ENCODE data around the gene NPPC.
"Not testable (repeated sequence)": the region's sequence is repeated elsewhere in the genome, so short reads cannot be mapped to it uniquely, and the experiment has no call there.

The NPPC gene

DNA sequence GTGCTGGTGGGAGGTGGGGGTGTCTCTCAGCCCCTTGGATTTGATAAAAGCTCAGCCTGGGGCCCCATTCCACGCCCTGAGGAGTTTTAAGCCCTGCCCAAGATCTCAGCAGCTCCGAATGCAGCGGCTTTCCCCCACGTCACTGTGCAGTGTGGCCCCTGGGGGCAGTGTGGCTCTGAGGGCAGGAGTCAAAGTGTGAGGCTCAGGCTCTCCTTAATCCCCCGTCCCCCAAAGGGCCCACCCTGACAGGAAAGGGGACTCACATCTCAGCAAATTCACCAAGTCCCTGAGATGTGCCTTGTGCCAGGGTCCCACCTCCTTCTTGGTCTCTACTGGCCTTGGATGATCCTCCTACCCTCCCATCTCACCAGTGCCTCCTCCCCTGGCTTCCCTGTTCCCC is 25.2 kb downstream of the NPPC start:
- H3K9me3 Mint-ChIP-seq, result no peaks in the 10 kb centered on the region
- no peak overlapping the region for H3K4me3 Mint-ChIP-seq
- H3K4me1 Mint-ChIP-seq, result no peaks in the 10 kb centered on the region
- DNase-seq (ENCODE audit: low spot score in 2 of 2) (no peak), ATAC-seq (ENCODE audit: low read depth) (no peak)
- no peaks in the 10 kb centered on the region for H3K36me3 Mint-ChIP-seq
- H3K27ac Mint-ChIP-seq, result no peak overlapping the region
- peaks cover 4% of the 10 kb centered on the region for H3K27me3 Mint-ChIP-seq

DNA sequence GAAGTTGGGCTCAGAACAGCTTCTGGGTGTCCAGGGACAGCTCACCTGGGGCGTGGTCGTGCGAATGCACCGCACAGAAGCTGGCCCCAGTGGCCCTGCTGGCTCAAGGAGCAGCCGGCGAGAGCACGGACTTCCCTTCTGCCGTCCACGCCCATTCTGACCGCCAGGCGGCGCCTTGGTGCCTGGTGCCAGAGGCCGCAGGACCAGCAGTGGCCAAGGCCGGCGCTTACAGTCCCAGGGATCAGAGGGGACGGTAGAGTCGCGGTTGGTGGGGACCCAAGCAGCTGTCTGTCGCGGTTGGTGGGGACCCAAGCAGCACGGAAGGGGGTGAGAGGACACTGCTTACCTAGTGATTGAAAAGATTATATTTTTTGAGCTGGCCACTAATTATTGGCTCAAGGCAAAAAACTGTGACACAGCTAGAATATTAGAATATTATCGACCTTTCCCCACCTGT is 25.7 kb downstream of the NPPC start:
- no peaks in the 10 kb centered on the region for H3K36me3 Mint-ChIP-seq
- peak; percentile 64 for ATAC-seq (ENCODE audit: low read depth)

DNA sequence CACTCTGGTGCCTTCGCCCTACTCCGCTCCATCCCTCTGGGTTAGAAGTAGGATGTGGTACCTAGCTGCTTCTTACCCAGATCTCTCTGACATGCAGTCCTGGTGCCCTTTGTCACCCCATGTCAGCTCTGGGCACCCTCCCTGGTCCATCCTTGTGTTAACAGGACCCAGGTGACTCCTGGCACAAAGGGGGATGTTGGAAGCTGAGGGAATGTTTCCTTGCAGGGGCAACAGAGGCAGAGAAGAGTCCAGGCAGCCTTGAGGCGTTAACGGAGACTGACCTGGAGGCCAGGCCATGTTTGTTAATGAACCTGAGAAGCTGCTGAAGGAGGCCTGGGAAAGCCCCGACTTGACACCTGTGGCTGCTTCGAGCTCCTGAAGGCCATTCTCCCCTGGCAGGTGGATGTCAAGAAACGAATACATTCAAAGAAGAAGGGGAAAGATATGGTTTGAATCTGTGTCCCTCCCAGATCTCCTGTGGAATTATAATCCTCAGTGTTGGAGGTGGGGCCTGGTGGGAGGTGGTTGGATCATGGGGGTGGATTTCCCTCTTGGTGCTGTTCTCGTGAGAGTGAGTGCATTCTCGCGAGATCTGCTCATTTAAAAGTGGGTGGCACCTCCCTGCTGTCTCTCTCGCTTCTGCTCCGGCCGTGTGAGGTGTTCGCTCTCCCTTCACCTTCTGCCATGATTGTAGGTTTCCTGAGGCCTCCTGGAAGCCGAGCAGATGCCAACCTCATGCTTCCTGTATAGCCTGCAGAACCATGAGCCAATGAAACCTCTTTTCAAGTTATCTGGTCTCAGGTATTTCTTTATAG is 31.4 kb downstream of the NPPC start:
- no peaks in the 10 kb centered on the region for H3K27me3 Mint-ChIP-seq
- H3K4me1 Mint-ChIP-seq, result peaks cover 2% of the 10 kb centered on the region
- H3K36me3 Mint-ChIP-seq, result no peaks in the 10 kb centered on the region
- DNase-seq (ENCODE audit: low spot score in 2 of 2) (no peak), ATAC-seq (ENCODE audit: low read depth) (no peak)
- H3K4me3 Mint-ChIP-seq, result no peak overlapping the region
- H3K27ac Mint-ChIP-seq, result no peak overlapping the region
- no peaks in the 10 kb centered on the region for H3K9me3 Mint-ChIP-seq

More for the DNA sequence above, 25.7 kb downstream of the NPPC start:
- Mint-ChIP-seq H3K27me3 (peaks cover 4% of the 10 kb centered on the region), H3K27ac (no peak overlapping the region), H3K9me3 (no peaks in the 10 kb centered on the region), H3K4me1 (no peaks in the 10 kb centered on the region), H3K4me3 (no peak overlapping the region)
- DNase-seq (ENCODE audit: low spot score in 2 of 2), result peak; percentile 47 to 62

DNA sequence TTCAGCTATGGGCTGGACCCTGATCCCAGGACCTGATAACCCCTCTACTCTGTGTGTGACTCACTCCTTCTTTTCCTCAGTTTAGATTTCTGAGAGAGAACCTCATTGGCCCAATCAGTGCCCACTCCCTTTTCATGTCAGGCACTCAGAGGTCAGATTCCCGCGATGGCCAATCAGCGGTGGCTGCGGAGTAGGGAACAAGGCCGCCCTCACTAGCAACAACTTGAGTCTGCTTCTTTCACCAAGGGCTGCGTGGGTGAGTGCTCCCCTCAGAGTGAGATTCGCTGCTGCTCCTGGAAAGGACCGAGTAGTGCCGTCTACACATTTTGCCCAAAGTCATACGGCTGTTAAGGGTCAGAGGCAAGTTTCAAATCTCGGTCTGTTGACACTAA is 34.7 kb downstream of the NPPC start:
- H3K27ac Mint-ChIP-seq, result no peak overlapping the region
- no peak for ATAC-seq (ENCODE audit: low read depth)
- H3K9me3 Mint-ChIP-seq, result no peaks in the 10 kb centered on the region
- no peaks in the 10 kb centered on the region for H3K36me3 Mint-ChIP-seq
- no peak overlapping the region for H3K4me3 Mint-ChIP-seq
- H3K4me1 Mint-ChIP-seq, result peaks cover 2% of the 10 kb centered on the region
- H3K27me3 Mint-ChIP-seq, result peaks cover 5% of the 10 kb centered on the region
- DNase-seq (ENCODE audit: low spot score in 2 of 2), result no peak

DNA sequence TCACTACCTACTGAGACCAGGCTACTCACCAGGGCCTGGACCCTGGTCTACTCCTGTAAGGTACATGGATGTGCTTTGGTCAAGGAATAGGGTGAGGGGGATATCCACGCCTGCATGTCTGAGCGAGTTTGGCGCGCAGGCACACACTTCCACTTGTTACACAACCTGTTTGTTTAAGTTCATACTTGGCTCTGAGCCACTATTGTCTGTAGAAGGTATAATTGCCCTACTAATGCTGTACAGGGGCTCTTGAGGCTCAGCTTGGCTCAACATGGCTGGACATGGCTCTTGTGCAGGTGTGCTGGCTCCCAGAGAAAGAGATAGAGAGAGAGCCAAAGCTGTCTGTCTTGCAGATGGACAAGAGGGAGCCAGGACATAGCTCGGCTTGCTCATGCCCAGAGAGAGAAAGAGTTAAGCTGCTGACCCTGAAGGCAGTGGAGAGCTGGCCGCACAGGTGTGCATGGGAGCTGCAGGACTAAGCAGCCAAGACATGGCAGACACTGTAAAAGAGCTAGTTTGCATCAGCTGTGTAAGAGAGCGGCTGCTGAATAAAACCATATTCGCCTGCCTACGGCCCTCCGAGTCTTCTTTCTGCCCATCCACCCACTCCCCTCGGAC is 35.2 kb downstream of the NPPC start:
- no peak for DNase-seq (ENCODE audit: low spot score in 2 of 2)

DNA sequence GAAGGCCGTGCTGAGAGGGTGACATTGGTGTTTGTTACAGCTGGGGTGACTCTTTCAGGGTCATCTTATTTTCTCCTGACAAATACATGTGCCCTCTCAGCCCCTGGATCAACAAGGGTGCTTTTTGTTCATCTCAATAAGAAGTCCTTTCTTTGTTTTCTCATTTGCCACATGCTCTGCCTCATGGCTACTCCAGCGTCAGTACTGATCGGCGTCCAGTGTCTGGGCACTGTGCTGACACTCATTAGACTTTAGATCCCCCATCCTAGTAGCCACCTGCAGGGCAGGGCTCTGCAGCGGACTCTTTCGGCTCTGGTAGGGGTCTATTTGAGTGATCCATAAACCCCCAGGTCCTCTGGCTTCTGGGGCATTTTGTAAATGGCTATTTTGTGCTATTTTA is 38.4 kb downstream of the NPPC start:
- no peaks in the 10 kb centered on the region for H3K9me3 Mint-ChIP-seq
- H3K4me1 Mint-ChIP-seq, result no peaks in the 10 kb centered on the region
- H3K36me3 Mint-ChIP-seq, result no peaks in the 10 kb centered on the region
- no peak overlapping the region for H3K4me3 Mint-ChIP-seq
- H3K27me3 Mint-ChIP-seq, result peaks cover 17% of the 10 kb centered on the region
- ATAC-seq (ENCODE audit: low read depth) (no peak), DNase-seq (ENCODE audit: low spot score in 2 of 2) (no peak)
- no peak overlapping the region for H3K27ac Mint-ChIP-seq

More for the DNA sequence above, 35.2 kb downstream of the NPPC start:
- Mint-ChIP-seq H3K27ac (no peak overlapping the region), H3K4me1 (peaks cover 2% of the 10 kb centered on the region), H3K27me3 (peaks cover 8% of the 10 kb centered on the region), H3K9me3 (no peaks in the 10 kb centered on the region), H3K36me3 (no peaks in the 10 kb centered on the region), H3K4me3 (no peak overlapping the region)
- no peak for ATAC-seq (ENCODE audit: low read depth)

DNA sequence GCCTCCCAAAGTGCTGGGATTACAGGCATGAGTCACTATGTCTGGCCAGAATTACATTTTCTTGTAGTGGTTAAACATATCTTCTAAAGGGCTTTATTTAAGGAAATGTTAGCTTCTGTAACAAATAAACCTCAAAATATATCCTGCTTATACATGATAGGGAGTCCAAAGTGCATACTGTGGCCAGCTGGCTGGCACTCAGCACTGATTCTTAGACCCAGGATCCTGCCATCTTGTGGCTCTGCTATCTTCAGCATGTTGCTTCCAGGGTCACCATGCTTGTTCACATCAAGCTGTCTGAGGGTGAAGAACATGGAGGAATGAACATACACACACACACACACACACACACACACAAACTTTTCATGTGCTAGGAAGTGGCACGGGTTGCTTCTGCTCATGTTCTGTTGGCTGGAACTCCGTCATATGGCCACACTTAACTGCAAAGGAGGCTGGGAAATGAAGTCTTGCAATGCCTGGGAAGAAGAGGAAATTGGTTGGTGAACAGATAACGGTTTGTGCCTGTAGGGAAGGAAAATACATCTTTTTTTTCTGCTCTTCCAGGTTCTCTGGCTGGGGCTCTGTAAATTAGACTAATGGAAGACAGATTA is 40.0 kb downstream of the NPPC start:
- Mint-ChIP-seq H3K36me3 (no peaks in the 10 kb centered on the region), H3K27ac (no peak overlapping the region)

DNA sequence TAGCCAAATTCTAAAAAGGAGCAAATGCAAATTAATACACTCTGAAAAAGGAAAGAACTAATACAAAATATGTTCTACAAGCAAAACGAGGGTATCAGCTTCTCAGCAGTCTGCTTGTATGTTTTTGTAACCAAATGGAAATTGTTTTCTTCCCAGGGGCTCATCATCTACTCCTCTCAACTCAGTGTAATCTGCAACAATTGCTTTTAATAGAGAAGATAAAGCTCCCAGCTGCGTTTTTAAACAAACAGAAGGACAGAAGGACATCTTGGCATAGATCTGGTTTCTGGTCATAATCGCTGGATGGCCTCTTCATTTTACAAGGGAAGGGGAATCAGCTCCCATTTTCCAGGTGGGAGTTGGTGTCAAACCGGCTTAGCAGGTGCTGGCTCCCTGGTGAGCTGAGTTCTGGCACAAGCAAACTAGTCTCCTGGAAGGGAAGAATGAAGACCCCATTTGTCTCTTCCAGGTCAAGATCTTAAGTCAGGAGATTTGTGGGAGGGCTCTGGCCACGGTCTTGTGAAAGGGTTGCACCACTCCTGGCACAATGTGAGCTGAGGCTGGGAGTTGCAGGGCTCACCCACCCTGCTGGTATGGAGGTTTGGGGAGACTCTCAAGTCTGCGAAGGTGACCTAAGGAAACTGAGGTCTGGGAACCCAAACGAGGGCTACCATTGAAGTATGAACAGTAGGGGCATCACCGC is 41.6 kb downstream of the NPPC start:
- H3K4me3 Mint-ChIP-seq, result no peak overlapping the region
- no peak overlapping the region for H3K27ac Mint-ChIP-seq
- ATAC-seq (ENCODE audit: low read depth), result no peak
- H3K4me1 Mint-ChIP-seq, result no peaks in the 10 kb centered on the region
- DNase-seq (ENCODE audit: low spot score in 2 of 2), result no peak
- H3K36me3 Mint-ChIP-seq, result no peaks in the 10 kb centered on the region
- no peaks in the 10 kb centered on the region for H3K9me3 Mint-ChIP-seq
- peaks cover 21% of the 10 kb centered on the region for H3K27me3 Mint-ChIP-seq

More for the DNA sequence above, 40.0 kb downstream of the NPPC start:
- Mint-ChIP-seq H3K27me3 (peaks cover 21% of the 10 kb centered on the region), H3K9me3 (no peaks in the 10 kb centered on the region), H3K4me1 (no peaks in the 10 kb centered on the region), H3K4me3 (no peak overlapping the region)
- no peak for DNase-seq (ENCODE audit: low spot score in 2 of 2)
- ATAC-seq (ENCODE audit: low read depth), result no peak

DNA sequence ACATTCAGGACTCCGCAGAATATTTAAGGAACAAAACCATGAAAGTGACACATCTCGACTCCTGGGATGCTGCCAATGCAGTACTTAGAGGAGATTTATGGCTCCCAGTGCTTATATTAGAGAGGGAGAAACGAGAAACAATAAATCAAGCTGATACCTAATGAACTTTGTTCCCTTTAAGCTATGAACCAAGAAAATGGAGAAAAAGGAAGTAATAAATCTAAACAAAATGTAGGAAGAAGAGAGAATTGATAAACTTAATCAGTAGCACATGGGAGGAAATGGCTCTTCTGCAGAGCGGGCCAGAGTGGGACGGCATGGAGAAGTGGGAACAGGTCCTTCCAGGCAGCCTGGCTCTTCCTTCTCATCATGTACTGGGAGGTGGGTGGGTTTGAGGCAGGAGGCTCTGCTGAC is 42.7 kb downstream of the NPPC start:
- Mint-ChIP-seq H3K4me1 (no peaks in the 10 kb centered on the region), H3K9me3 (no peaks in the 10 kb centered on the region), H3K27ac (no peak overlapping the region), H3K4me3 (no peak overlapping the region), H3K36me3 (no peaks in the 10 kb centered on the region), H3K27me3 (peaks cover 23% of the 10 kb centered on the region)
- ATAC-seq (ENCODE audit: low read depth) (no peak), DNase-seq (ENCODE audit: low spot score in 2 of 2) (no peak)

DNA sequence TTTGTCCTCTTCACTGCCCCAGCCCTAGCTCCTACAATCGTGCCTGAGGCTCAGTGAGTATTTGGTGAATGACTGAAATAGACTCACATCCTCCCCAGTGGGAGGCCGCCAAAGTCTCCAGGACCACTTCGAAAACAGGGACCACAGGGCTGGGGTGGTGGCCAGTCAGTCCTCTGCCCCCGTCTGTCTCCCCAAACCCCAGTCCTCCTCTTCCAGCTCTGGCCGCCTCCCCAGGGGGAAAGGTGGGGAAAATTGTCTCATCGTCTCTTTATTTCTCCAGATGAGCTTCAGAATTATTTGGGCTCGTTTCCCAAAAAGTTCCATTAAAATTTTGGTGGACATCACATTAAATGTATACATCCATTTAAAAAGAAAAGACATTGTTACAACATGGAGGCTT is 43.5 kb downstream of the NPPC start:
- peaks cover 20% of the 10 kb centered on the region for H3K27me3 Mint-ChIP-seq
- no peak for ATAC-seq (ENCODE audit: low read depth)

DNA sequence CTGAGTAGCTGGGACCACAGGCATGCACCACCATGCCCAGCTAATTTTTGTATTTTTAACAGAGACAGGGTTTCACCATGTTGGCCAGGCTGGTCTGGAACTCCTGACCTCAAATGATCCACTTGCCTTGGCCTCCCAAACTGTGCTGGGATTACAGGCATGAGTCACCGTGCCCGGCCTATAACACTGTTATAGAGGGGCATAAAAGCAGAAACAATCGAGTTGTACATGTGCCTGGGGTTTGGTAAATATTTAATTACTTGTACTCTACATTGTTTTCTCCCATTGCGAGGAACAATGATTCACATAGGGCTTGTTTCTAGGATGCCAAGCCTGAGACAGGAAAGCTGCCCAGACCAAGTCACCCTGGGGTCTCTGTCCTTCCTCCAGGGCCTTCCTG is 45.8 kb downstream of the NPPC start:
- not testable (repeated sequence) for H3K4me3 Mint-ChIP-seq; H3K27ac Mint-ChIP-seq; H3K36me3 Mint-ChIP-seq; H3K9me3 Mint-ChIP-seq; H3K4me1 Mint-ChIP-seq; ATAC-seq (ENCODE audit: low read depth); DNase-seq (ENCODE audit: low spot score in 2 of 2)
- peaks cover 15% of the 10 kb centered on the region for H3K27me3 Mint-ChIP-seq

More for the DNA sequence above, 43.5 kb downstream of the NPPC start:
- Mint-ChIP-seq H3K4me3 (no peak overlapping the region), H3K27ac (no peak overlapping the region), H3K36me3 (no peaks in the 10 kb centered on the region), H3K9me3 (no peaks in the 10 kb centered on the region), H3K4me1 (no peaks in the 10 kb centered on the region)
- DNase-seq (ENCODE audit: low spot score in 2 of 2), result no peak

DNA sequence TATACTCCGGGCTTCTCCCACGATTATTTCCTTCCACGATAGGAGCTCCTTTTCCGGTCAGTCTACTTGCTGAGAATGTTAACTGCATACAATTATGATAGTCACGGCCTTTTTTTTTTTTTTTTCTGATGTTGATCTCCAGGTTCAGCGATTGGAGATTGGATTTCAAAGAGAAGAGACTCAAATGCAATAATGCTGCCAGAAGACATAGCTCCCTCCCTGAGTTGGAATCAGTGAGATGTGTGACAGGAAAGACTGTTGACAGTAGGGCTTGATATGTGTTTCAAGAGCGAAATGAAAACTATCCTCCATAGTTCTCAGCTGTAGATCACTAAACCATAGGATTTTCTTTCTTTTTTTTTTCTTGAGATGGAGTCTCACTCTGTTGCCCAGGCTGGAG is 47.0 kb downstream of the NPPC start:
- no peak for DNase-seq (ENCODE audit: low spot score in 2 of 2)

DNA sequence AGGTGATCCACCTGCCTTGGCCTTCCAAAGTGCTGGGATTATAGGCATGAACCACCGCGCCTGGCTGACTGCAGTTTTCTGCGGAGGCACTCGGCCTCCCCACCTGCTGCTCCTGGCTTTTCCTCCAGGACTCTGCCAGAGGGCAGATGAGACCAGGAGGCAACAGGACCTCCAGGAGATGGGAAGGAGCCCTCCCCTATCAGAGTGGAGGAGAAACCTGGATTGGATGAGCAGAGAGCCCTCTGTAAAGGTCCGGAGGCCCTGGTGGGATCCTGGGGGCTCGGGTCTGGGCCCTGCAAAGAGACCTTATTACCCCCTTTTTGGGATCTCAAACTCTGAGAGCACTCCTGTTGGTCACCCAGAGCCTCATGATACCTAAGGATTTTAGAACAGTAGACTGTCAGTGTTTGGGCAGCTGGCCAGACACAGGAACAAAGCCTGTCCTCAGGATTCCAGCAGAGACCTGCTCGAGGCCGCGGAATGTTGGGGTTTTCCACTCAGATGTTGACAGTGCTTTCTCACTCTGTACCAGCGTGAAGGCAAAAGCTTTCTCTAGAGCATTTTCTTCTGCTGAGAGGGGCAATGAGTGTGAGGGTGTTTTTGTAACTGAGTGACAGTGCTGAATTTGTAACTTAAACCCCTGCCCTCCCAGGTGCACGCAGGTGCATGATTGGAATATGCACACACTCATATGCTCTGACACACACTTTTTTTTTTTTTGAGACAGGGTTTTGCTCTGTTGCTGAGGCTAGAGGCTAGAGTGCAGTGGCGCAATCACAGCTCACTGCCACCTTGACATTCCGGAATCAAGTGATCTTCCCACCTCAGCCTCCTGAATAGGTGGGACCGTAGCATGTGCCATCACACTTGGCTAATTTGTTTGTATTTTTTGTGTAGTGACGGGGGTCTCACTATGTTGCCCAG is 48.4 kb downstream of the NPPC start:
- no peaks in the 10 kb centered on the region for H3K4me1 Mint-ChIP-seq
- ATAC-seq (ENCODE audit: low read depth), result no peak
- H3K9me3 Mint-ChIP-seq, result no peaks in the 10 kb centered on the region
- H3K27ac Mint-ChIP-seq, result no peak overlapping the region
- peaks cover 10% of the 10 kb centered on the region for H3K27me3 Mint-ChIP-seq
- DNase-seq (ENCODE audit: low spot score in 2 of 2), result no peak
- no peaks in the 10 kb centered on the region for H3K36me3 Mint-ChIP-seq
- no peak overlapping the region for H3K4me3 Mint-ChIP-seq

More for the DNA sequence above, 47.0 kb downstream of the NPPC start:
- Mint-ChIP-seq H3K27ac (no peak overlapping the region), H3K4me3 (no peak overlapping the region), H3K27me3 (peaks cover 15% of the 10 kb centered on the region), H3K4me1 (no peaks in the 10 kb centered on the region), H3K9me3 (no peaks in the 10 kb centered on the region), H3K36me3 (no peaks in the 10 kb centered on the region)
- ATAC-seq (ENCODE audit: low read depth), result no peak
